Measurements from ENCODE around the gene SHISA9.

The SHISA9 gene

DNA sequence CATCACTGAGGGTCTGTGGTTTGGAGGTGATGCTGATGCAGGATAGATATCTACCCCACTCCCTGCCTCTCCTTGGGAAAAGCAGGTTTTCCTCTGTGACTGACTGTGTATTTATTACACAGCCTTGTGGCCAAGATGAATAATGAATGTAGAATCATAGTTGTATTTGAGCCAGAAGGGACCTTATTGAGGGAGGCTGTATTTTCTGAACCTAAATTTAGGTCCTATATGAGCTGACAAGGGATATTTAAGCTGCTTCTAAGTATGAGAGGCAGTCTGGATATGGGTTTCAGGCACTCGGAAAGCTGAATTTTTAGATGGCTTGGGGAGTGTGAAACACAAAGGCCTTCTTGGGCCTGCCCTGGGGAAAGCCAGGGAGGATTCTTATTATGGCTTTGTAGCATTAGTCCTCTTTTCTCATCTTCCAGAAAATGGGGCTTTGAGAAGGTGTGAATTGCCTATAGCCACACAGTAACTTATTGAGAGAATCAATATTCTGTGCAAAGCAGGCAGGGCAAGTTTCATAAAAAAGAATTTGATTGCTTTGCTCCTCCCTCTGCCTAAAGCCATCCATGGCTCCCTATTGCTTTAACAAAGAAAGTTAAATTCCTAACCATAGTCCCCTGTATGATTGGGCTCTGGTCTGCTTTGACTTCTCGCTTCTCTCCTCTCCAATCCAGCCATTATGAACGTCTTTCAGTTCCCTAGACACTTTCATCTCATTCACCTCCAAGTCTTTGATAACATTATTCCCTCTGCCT lies 144.8 kb downstream of the SHISA9 start:
- Histone ChIP-seq H3K4me3 (no peak overlapping the region), H3K27ac (no peak overlapping the region)
- DNase-seq (ENCODE audit: low spot score), result no peak
- TF ChIP-seq, protein P1, sequence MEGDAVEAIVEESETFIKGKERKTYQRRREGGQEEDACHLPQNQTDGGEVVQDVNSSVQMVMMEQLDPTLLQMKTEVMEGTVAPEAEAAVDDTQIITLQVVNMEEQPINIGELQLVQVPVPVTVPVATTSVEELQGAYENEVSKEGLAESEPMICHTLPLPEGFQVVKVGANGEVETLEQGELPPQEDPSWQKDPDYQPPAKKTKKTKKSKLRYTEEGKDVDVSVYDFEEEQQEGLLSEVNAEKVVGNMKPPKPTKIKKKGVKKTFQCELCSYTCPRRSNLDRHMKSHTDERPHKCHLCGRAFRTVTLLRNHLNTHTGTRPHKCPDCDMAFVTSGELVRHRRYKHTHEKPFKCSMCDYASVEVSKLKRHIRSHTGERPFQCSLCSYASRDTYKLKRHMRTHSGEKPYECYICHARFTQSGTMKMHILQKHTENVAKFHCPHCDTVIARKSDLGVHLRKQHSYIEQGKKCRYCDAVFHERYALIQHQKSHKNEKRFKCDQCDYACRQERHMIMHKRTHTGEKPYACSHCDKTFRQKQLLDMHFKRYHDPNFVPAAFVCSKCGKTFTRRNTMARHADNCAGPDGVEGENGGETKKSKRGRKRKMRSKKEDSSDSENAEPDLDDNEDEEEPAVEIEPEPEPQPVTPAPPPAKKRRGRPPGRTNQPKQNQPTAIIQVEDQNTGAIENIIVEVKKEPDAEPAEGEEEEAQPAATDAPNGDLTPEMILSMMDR (IDR thresholded peaks at IDR 0.05), result no peak

DNA sequence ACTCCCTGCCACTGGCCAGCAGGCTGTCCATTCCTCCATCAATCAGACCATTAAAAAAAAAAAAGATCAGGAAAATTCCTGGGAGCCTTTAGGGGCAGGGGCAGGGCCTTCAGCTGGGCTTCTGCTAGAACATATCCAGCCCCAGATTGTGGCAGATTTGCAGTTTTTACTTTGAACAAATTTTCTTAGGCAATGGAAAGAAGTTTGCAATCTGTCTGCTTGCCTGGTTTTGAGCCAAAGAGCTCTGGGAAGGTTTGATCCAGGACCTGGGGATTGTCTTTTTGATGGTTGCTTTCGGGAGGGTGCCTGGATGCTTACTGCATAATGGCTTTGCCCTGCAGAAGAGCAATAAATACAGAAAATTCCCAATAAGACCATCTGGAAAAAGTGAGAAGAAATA lies 145.9 kb downstream of the SHISA9 start:
- TF ChIP-seq, protein P1 (IDR thresholded peaks at IDR 0.05), result no peak
- no peak for DNase-seq (ENCODE audit: low spot score)
- Histone ChIP-seq H3K4me3 (no peak overlapping the region), H3K27ac (no peak overlapping the region)

DNA sequence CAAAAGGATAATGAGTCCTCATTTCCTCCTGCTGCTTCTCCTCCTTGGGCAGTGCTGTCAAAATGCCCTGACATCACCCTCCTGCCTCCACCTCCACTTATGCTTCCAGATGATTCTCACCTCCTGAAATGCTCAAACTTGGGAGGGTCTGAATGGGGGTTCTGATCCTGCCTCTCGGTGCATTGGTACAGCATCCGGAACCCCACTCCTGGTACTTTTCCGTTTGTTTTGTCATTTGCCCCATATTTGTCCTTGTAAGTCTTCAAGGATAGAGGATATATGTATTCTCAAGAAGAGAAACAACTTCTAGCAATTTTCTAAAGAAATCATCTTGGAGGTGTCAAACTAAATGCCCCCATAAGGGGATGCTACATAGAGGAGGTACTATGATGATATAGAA lies 148.3 kb downstream of the SHISA9 start:
- TF ChIP-seq, protein P1 (IDR thresholded peaks at IDR 0.05), result no peak
- Histone ChIP-seq H3K4me3 (no peak overlapping the region), H3K27ac (no peak overlapping the region)
- DNase-seq (ENCODE audit: low spot score), result no peak

DNA sequence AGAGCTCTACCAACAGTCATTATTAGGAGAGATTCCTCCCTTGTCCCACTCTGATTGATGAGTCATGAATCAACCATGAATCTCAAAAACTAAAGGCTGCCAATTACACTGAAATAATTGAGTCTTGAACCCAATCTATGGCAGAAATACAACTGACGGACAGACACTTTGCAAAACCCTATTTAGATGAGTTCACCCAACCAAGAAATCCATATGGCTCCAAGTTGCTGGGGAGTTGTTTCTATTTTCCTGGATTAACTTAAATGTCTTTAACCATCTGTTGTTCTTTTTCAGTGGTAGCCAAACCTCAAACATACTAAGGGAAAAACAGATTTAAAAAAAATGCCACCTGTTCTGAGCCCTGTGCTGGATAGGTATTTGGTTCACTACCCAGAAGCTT lies 151.0 kb downstream of the SHISA9 start:
- Histone ChIP-seq H3K4me3 (no peak overlapping the region), H3K27ac (no peak overlapping the region)
- DNase-seq (ENCODE audit: low spot score), result no peak
- TF ChIP-seq, protein P1 (IDR thresholded peaks at IDR 0.05), result no peak

DNA sequence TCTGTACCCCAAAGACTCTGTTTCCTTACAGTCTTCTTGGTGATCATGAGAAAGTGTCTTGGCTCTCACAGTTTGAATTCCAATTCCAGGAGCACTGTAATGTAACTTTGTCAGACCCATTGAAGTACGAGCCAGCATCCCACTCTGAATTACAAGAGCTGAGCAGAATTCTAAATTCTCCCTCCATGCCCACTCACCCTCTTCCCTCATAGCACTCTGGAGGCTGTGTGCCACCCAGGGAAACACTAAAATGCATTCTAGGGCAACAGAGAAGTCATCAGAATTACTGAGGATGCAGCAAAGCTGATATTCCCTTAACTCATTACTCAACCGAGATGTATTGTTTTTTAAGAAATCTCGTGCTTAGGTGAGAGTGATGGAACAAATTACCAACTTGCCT lies 154.1 kb downstream of the SHISA9 start:
- Histone ChIP-seq H3K4me3 (no peak overlapping the region), H3K27ac (no peak overlapping the region)
- TF ChIP-seq, protein P1 (IDR thresholded peaks at IDR 0.05), result no peak
- DNase-seq (ENCODE audit: low spot score), result no peak

DNA sequence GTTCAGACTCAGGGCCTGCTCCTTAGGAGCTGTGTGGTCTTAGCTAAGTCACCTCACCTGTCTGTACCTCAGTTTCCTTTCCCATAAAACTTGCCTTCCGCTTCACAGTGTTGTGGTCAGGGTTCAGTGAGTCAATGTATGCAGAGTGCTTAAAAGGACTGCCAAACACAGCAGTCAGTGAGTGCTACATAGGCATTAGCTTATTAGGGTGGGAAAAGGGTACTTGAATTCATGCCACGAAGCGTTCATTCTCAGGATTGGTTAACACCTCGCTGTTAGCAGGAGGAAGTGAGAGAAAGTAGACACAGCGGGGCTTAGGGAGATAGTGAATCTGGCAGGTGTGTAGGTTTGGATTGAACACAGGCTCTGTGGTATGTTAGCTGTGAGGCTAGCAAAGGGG lies 155.2 kb downstream of the SHISA9 start:
- no peak overlapping the region for H3K27ac ChIP-seq
- TF ChIP-seq, protein P1 (IDR thresholded peaks at IDR 0.05), result no peak
- DNase-seq (ENCODE audit: low spot score), result no peak
- no peak overlapping the region for H3K4me3 ChIP-seq

DNA sequence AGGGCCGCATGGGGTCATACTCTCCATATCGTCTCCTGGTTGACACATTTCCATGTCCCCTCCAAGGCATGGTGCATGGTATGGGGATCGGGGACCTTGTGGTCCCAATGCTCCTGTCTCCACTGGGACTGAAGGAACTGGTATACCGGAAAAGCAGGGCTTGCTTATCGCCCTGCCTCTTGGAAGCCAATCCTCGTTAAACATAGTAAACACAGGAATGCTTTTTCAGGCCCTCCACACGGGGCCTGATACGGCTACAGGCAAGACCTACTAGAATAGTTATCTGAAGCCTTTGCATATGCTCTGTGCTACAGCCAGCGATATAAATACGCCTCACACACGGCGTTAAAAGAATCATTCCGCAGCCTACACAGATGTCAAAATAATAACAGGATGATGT lies 159.5 kb downstream of the SHISA9 start:
- TF ChIP-seq, protein P1 (IDR thresholded peaks at IDR 0.05), result no peak
- no peak for DNase-seq (ENCODE audit: low spot score)
- H3K4me3 ChIP-seq, result no peak overlapping the region
- H3K27ac ChIP-seq, result no peak overlapping the region
